GM18517 (cell line): ENCODE results near the gene ARTN.

ENCODE experiments used
- ATAC-seq: cut with Tn5 transposase; IDR thresholded peaks from one replicate; pipeline ENCODE4 v1.9.1; 2021; ENCODE audit warnings: mild to moderate bottlenecking, moderate library complexity; ENCODE audit not compliant: unreplicated experiment

Gene ARTN

GRCh38 chr1:43947061-43947873 lies 13.7 kb downstream of the ARTN start:
- ATAC-seq, result no peak

GRCh38 chr1:43947874-43948437 lies 14.4 kb downstream of the ARTN start:
- ATAC-seq, result no peak

DNA sequence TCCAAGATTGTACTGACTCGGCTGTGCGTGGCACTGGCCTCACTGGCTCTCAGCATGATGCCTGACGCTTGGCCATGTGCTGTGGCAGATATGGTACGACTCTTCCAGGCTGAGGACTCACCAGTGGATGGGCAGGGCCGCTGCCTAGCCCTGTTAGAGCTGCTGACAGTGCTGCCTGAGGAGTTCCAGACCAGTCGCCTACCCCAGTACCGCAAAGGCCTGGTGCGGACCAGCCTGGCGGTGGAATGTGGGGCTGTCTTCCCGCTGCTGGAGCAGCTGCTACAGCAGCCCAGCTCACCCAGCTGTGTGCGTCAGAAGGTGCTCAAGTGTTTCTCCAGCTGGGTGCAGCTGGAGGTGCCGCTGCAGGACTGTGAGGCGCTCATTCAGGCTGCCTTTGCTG lies 16.1 kb downstream of the ARTN start:
- no peak for ATAC-seq

- no peak for ATAC-seq
Observed at GRCh38 chr1:43951021-43951985, 17.7 kb downstream of the ARTN start.

GRCh38 chr1:43952731-43953346 lies 19.2 kb downstream of the ARTN start:
- no peak for ATAC-seq

DNA sequence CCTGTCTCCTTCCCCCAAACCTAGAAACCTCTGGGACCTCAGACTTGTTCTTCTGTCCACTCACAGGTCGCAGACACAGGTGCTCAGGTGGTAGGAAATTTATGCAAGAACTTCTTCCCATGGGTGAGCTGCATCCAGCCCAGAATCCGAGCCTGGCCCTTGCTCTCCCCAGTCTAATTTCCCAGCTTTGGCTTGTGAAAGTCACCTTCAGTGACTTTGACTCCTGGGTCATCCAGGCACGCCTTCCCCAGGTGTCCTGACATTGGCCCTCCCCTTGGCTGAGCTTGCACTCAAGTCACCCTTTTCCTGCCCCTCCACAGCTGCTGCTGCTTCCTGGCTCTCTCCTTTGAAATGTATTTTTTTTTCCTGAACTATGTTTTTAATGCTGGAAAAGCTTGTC lies 19.8 kb downstream of the ARTN start:
- ATAC-seq, result no peak

- no peak for ATAC-seq
Observed at GRCh38 chr1:43954036-43954435, 20.4 kb downstream of the ARTN start.

- no peak for ATAC-seq
Observed at GRCh38 chr1:43956234-43956633, 22.6 kb downstream of the ARTN start.

GRCh38 chr1:43957407-43958040 lies 23.9 kb downstream of the ARTN start:
- ATAC-seq, result no peak

DNA sequence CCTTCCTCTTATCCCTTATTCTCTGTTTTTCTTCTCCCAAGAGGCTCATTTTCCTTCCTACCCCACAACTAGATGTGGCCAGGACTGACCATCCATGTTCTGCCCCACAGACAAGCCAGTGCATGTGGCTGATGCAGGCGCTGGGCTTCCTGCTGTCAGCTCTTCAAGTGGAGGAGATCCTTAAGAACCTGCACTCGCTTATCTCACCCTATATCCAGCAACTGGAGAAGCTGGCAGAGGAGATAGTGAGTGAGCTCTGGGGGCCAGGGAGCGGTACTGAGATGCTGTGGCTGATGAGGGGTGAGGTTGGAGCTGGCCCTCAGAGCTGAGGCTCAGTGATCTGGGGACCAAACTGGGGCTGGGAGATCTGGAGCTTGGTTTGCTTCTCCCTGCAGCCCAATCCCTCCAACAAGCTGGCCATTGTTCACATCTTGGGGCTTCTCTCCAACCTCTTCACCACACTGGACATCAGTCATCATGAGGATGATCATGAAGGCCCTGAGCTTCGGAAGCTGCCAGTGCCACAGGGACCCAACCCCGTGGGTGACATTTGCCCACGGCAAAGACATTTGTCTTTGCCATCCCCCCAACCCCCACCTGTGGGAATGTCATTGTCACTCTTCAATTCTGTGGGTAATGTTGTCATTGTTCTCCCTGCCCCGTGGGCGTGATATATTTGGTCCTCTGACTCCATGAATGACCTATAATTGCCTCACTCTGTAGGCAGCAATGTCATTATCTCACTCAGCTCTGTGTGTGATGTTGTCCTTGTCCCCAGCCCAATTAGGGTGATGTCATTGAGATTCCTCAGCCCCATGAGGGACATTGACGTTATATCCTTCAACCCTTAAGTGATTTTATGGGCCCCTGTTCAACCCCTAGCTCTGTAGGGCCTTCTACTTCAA lies 25.0 kb downstream of the ARTN start:
- ATAC-seq, result no peak

- ATAC-seq, result no peak
Observed at GRCh38 chr1:43960798-43961197, 27.2 kb downstream of the ARTN start.

GRCh38 chr1:43961692-43962091 lies 28.1 kb downstream of the ARTN start:
- ATAC-seq, result no peak

- no peak for ATAC-seq
Observed at GRCh38 chr1:43962324-43962723, 28.7 kb downstream of the ARTN start.

DNA sequence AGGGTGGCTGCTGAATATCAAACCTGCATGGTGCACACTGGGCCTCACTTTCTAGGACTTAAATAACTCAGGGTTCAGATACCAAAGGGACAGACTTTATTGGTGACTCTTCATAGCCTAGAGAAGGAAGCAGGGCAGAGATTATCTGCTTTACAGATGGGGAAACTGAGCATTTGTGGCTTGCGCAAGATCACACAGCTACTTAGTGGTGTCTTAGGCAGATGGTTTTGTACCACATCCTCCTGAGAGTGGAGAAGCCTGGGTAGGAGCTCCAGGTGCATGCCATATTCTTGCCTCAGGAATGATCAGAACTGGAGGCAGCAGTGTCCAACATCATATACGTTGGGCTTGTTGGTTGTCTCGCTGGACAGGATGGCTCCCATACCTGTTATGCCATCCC lies 29.4 kb downstream of the ARTN start:
- no peak for ATAC-seq

GRCh38 chr1:43963890-43964289 lies 30.3 kb downstream of the ARTN start:
- no peak for ATAC-seq

DNA sequence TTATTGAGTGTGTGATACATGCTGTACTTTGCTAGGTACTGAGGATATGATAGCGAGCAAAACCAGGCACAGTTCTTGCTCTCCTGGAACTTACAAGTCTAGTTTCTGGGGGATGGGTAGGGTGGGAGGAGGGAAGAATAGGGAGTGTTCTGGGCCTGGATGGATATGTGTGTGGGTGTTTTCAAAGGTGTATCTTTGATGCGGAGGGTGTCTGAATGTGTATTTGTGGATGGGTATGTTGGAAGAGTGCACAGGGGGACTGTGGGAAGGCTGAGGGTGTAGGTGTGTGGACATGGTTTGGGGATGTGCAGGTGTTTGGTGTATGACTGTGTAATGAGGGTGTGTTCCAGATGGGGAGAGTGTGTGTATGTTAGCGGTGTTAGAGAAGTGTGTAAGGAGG lies 31.7 kb downstream of the ARTN start:
- ATAC-seq, result no peak

GRCh38 chr1:43968348-43968948 lies 34.8 kb downstream of the ARTN start:
- ATAC-seq, result no peak

DNA sequence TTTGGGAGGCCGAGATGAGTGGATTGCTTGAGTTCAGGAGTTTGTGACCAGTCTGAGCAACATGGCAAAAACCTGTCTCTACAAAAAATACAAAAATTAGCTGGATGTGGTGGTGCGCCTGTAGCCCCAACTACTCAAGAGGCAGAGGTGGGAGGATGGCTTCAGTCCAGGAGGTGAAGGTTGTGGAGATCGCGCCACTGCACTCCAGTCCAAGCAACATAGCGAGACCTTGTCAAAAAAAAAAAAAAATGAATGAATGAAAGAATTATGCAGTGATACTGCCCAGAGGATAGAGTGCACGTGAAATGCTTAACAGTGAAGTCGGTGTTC lies 35.8 kb downstream of the ARTN start:
- no peak for ATAC-seq

DNA sequence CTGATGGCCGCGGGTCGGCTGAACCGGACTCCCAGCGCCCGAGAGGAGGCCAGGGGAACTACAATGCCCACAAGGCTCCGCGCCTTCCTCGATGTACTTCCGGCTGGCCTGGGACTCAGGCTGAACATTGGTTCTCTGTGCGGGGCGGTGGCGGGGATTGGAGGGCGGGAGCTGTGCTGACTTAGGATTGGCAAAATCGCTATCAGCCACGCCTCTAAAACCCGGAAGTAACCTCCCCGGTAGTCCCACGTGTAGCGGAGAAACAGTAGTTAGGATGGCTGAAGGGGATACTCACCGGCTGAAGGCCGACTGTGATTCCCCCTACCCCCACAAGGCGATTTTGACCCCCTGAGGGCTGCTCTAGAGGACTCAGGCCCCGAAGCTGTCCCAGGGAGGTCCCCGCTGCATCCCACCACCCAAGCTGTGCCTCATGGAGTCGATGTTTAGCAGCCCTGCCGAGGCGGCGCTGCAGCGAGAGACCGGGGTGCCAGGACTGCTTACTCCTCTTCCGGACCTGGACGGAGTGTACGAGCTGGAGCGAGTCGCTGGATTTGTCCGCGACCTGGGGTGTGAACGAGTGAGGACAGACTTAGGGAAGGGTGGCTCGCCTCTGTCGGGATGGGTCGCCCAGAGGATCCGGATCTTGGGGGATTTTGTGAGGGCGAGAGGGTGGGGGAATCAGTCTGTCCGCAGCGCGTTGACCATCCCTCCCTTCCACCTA lies 36.3 kb downstream of the ARTN start, which contains the start of gene DPH2:
Gene DPH2, plus strand, starts transcription at position 265 of the 721 bp plus-strand sequence. Its CDS starts 166 bp downstream, at position 431.
- peak; percentile 71 for ATAC-seq
